Osteoblast (primary cell): Measurements from ENCODE around the gene RPS18. TPM values are rescaled to one million over a fixed set of nuclear protein-coding genes. Genes with fewer than 3 reads are reported as not detected.

Experiments used
- DNase-seq: peaks from one replicate; pipeline ENCODE4 v3.0.0; 2011; ENCODE audit warnings: low spot score, mixed read lengths; ENCODE audit not compliant: insufficient read length; ENCODE audit errors: missing footprints
- H2AFZ ChIP-seq: 2 replicates; pipeline ENCODE4 v1.6.0; 2011; ENCODE audit warnings: mild to moderate bottlenecking, low read length
- H3K27ac ChIP-seq: 2 replicates; pipeline ENCODE4 v1.5.1; 2011; ENCODE audit warnings: mild to moderate bottlenecking, low read depth, low read length, moderate library complexity
- H3K27me3 ChIP-seq: 2 replicates; pipeline ENCODE4 v1.6.0; 2012; ENCODE audit warnings: mild to moderate bottlenecking, control low read depth, inconsistent platforms, low read length, moderate library complexity; ENCODE audit not compliant: insufficient read depth
- H3K36me3 ChIP-seq: 2 replicates; pipeline ENCODE4 v1.5.1; 2011; ENCODE audit warnings: mild to moderate bottlenecking, low read length, control low read depth, moderate library complexity; ENCODE audit not compliant: insufficient read depth
- H3K4me1 ChIP-seq: 2 replicates; pipeline ENCODE4 v1.5.1; 2011; ENCODE audit warnings: mild to moderate bottlenecking, low read length, control low read depth, moderate library complexity; ENCODE audit not compliant: insufficient read depth
- H3K4me2 ChIP-seq: 2 replicates; pipeline ENCODE4 v1.6.0; 2011; ENCODE audit warnings: mild to moderate bottlenecking, low read length; ENCODE audit not compliant: insufficient read depth
- H3K4me3 ChIP-seq: fragments of 200-600 bp; sonication (generic); 3 replicates; pipeline ENCODE4 v1.5.1; 2012; ENCODE audit warnings: mild to moderate bottlenecking, low read length, inconsistent platforms; ENCODE audit not compliant: insufficient read depth
- H3K79me2 ChIP-seq: 2 replicates; pipeline ENCODE4 v1.6.0; 2012; ENCODE audit warnings: mild to moderate bottlenecking, low read length, control low read depth, inconsistent platforms; ENCODE audit not compliant: insufficient read depth
- H3K9me3 ChIP-seq: 2 replicates; pipeline ENCODE4 v1.5.1; 2011; ENCODE audit warnings: low read depth, low read length, control low read depth
- H4K20me1 ChIP-seq: 2 replicates; pipeline ENCODE4 v1.6.0; 2012; ENCODE audit warnings: mild to moderate bottlenecking, low read length, control low read depth; ENCODE audit not compliant: insufficient read depth
- total RNA-seq: library from RNA; depleted of rRNA; stranded (reverse); fragments of >200 nt; gene quantifications from 2 replicates; pipeline ENCODE4 v1.2.3, GENCODE V29; 2012
- TF ChIP-seq, protein P1 (sequence below): IDR thresholded peaks from 2 replicates; pipeline ENCODE4 v1.5.1; 2011; ENCODE audit warnings: mild to moderate bottlenecking, low read depth, low read length, moderate library complexity; ENCODE audit errors: extremely low read depth

Gene RPS18
- total RNA-seq, 1 donor, result 1,994 TPM

DNA sequence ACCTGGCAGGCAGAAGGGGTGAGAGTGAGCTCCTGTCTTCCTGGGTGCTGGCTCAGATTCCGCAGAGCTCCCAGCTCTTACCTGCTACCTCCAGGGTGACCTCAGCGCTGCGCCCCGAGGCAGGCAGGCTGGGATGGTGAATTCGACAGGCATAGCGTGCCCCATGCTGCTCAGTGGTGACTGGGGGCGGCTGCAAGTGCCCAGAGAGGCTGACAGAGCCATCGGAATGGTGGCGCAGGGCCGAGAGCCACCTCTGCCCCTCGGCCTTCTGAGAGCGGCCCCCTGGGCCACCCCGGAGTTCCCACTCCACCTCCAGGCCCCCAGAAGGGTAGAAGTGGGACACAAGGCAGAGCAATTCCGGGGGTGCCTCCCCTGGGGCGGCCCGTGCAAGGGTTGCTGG lies 32.3 kb downstream of the RPS18 start:
- H3K27ac ChIP-seq, result no peak overlapping the region
- DNase-seq, result no peak
- H3K79me2 ChIP-seq, result peaks cover 62% of the 10 kb centered on the region
- TF ChIP-seq, protein P1, sequence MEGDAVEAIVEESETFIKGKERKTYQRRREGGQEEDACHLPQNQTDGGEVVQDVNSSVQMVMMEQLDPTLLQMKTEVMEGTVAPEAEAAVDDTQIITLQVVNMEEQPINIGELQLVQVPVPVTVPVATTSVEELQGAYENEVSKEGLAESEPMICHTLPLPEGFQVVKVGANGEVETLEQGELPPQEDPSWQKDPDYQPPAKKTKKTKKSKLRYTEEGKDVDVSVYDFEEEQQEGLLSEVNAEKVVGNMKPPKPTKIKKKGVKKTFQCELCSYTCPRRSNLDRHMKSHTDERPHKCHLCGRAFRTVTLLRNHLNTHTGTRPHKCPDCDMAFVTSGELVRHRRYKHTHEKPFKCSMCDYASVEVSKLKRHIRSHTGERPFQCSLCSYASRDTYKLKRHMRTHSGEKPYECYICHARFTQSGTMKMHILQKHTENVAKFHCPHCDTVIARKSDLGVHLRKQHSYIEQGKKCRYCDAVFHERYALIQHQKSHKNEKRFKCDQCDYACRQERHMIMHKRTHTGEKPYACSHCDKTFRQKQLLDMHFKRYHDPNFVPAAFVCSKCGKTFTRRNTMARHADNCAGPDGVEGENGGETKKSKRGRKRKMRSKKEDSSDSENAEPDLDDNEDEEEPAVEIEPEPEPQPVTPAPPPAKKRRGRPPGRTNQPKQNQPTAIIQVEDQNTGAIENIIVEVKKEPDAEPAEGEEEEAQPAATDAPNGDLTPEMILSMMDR, result no peak
- H3K4me2 ChIP-seq, result no peak overlapping the region
- H3K27me3 ChIP-seq, result no peaks in the 10 kb centered on the region
- peaks cover 12% of the 10 kb centered on the region for H4K20me1 ChIP-seq
- H3K9me3 ChIP-seq, result no peaks in the 10 kb centered on the region
- no peaks in the 10 kb centered on the region for H3K4me1 ChIP-seq
- peaks cover 30% of the 10 kb centered on the region for H3K36me3 ChIP-seq
- no peak overlapping the region for H3K4me3 ChIP-seq
- H2AFZ ChIP-seq, result no peak overlapping the region

DNA sequence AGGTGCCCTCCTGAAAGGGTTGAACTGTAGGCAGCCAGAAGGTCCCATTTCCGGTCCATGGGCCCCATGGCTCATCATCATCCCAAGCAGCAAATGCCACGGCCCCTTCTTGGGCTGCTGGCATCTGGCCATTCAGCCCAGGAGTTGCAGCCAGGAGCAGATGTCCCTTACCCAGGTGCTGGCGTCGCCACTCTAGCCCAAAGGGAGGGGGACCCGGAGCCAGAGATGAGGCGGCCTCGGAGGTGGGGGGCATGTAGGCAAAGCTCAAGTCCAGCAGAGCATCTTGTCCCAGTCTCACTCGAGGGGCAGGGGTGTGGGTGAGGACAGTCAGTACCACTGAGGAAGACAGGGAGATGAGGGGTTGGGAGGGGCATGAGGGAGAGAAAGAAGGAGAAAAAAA lies 33.2 kb downstream of the RPS18 start:
- TF ChIP-seq, protein P1, result no peak
- peaks cover 12% of the 10 kb centered on the region for H4K20me1 ChIP-seq
- H3K27ac ChIP-seq, result no peak overlapping the region
- H3K36me3 ChIP-seq, result peaks cover 30% of the 10 kb centered on the region
- no peaks in the 10 kb centered on the region for H3K4me1 ChIP-seq
- no peak overlapping the region for H3K4me3 ChIP-seq
- H3K4me2 ChIP-seq, result no peak overlapping the region
- DNase-seq, result peak; percentile 4
- H3K27me3 ChIP-seq, result no peaks in the 10 kb centered on the region
- H3K9me3 ChIP-seq, result no peaks in the 10 kb centered on the region
- H3K79me2 ChIP-seq, result peaks cover 65% of the 10 kb centered on the region
- H2AFZ ChIP-seq, result no peak overlapping the region

DNA sequence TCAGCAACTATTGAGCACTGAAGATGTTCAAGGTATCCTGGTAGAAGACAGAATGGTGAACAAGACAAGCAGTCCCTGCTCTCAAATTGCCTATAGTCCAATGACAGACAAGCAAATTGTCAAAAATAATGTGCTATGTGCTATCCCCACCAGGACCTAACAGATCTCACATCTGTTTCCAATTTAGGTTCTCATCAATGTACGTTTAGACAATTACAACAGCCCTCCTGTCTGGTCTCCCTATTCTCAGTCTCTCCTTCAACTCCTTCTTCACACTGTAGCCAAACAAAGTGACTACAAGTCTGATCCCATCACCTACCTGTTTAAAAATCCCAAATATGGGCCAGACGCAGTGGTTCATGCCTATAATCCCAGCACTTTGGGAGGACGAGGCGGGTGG lies 34.5 kb downstream of the RPS18 start:
- H3K79me2 ChIP-seq, result peaks cover 68% of the 10 kb centered on the region
- peak; percentile 44 for DNase-seq
- no peaks in the 10 kb centered on the region for H3K9me3 ChIP-seq
- H3K36me3 ChIP-seq, result peaks cover 33% of the 10 kb centered on the region
- H3K4me1 ChIP-seq, result no peaks in the 10 kb centered on the region
- H3K4me2 ChIP-seq, result no peak overlapping the region
- H3K4me3 ChIP-seq, result no peak overlapping the region
- no peak overlapping the region for H2AFZ ChIP-seq
- H4K20me1 ChIP-seq, result peaks cover 18% of the 10 kb centered on the region
- H3K27ac ChIP-seq, result no peak overlapping the region
- TF ChIP-seq, protein P1, result no peak
- no peaks in the 10 kb centered on the region for H3K27me3 ChIP-seq

DNA sequence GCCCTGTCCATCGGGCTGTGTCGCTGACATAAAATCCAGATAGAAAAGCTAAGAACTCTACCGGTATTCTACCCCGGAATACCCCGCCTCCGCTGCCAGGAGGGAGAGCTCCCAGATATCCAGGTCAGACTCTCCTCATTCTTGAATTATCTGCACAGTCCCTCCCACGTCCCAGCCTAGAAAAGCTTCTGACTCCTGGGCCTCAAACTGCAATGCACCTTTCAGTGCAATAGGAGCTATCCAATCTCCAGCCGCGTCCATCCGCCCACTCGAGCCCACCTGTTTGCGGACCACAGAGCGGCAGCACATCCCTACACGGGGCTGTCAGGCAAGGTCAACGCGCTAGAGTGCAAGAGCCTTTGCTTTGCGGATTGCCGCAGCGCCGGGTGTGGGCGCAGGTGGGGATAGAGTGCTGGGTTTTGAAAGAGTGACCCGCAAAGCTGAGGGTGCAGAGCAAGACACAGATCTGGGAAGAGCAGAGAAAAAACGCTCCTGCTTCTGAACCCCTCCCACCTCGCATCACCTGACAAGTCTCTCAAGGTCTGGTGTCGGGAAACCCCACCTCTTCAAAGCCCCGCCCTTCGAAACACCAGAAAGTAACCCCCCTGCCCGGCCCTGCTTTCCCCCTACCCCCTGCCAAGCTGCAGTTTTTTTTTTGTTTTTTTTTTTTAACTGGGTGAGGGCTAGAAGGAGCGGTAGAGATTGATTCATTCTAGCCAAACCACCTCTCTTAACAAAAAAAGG lies 40.7 kb downstream of the RPS18 start:
- H3K27me3 ChIP-seq, result no peaks in the 10 kb centered on the region
- no peak overlapping the region for H2AFZ ChIP-seq
- peaks cover 27% of the 10 kb centered on the region for H4K20me1 ChIP-seq
- DNase-seq, result peak; percentile 86
- peak overlapping the region; percentile 99 for H3K4me3 ChIP-seq
- H3K79me2 ChIP-seq, result peaks cover 63% of the 10 kb centered on the region
- H3K36me3 ChIP-seq, result peaks cover 7% of the 10 kb centered on the region
- H3K9me3 ChIP-seq, result no peaks in the 10 kb centered on the region
- peaks cover 22% of the 10 kb centered on the region for H3K4me1 ChIP-seq
- peak overlapping the region; percentile 87 for H3K4me2 ChIP-seq
- TF ChIP-seq, protein P1, result no peak
- H3K27ac ChIP-seq, result peak overlapping the region; percentile 95
